Stimulated activated naive CD8-positive, alpha-beta T cell treated with anti-CD3 and anti-CD28 coated beads, Interleukin-15, Interleukin-2, amounts not matched to agents 100 U/mL and 50 U/mL, for 24 hours (primary cell): ENCODE results near the gene KIAA1614.

Source experiments
- ATAC-seq: fragments of 150-1000 bp; cut with Tn5 transposase; one replicate; pipeline ENCODE4 v1.10.0; 2021
- DNase-seq: peaks from one replicate; pipeline ENCODE4 v3.0.0; 2021

KIAA1614 gene

DNA sequence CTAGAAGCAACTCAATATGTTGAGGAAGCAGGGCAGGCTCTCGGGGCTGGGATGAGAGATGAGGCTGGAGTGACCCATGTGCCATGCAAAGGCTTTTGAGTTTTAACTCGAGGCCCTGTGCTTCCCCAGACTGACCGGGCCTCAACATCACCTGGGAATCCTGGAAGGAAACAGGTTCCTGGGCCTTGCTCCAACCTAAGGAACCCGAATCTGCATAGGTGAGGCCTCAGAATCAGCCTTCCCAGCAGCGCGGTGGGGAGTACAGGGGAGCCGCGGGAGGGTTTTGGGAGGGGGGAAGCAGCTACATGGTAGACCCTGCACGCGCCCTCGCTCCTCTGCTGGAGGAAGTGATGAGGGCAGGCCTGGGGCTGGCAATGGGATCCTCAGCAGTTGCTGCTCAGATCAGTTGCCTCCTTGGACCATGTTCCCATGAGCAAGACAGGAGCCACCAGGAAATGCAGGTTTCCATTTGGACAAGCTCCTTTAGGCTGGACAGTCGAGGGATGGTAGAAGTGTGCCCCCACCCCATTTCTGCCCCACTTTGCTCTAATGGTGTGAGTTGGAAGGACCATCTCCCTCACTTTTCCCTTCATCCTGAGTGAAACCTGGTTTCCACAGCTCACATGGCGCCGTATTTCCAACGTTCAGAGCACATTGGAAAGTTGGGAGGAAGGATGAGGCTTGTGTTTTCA, 4.5 kb upstream of the KIAA1614 start:
- no peak for ATAC-seq
- no peak for DNase-seq

DNA sequence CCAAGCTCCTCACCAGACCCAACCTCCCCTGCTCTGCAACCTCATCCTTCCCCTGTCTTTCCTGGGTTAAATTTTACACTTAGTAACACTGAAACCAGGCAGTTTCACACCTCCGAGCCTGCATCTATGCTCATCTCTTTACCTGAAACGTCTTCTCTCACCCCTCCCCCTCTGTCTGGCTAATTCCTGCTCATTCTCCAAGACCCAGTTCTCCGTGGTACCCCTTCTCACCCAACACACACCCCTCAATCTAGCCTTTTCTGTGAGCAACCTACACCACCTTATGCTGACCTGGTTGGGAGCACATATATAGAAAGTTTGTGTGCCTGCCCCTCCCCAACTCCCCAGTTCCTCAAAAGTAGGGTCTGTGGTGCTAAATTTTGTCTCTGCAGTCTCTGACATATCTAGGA, 3.7 kb upstream of the KIAA1614 start:
- no peak for ATAC-seq
- DNase-seq = no peak

DNA sequence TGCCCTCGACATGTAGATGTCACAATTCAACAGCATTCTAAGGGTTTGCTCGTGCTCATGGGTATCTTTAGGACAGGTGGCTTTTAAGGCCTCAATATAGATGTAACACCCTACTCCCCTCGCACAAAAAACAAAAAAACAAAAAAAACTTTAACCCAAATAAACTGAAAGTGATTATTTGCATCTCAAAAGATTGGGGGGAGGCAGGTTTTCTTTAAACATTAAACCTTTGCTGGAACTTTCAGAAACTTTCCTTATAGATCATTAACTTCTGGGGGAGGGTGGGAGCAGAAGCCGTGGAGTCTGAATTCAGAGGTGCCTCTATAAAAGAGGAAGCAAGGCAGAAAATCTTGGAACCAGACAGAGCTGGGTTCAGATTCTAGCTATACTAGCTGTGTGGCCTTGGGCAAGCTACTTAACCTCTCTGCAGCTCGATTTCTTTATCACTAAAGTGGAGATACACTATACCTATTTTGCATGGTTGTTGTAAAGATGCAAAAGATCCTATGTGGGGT, 3.2 kb upstream of the KIAA1614 start:
- no peak for ATAC-seq

DNA sequence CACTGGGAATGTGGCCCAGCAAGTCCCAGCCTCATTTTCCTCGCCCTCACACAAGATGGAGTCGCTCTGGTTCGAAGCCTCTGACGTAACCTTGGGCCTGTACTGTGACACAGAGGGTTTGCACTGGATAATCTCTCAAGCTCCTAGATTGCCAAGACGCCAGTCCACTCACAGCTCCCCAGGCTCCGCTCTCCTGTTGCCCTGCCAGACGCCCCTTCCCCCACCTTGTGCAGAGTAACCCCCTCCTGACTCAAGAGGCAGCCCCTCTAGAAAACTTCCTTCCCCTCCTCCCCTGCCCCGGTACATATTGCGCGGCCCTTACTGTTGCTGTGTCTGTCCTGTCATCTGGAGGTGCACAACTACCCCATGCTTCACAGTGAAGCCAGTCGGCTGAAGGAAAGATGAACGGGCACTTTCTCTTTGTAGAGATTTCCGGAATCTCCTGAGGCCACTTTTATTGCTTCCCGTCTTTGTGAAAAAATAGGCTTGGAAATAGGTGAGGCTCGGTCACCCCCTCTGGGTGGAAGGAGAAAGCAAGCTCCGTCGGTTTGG, 981 bp upstream of the KIAA1614 start:
- ATAC-seq = no peak
- DNase-seq = no peak

More for the DNA sequence above, 3.2 kb upstream of the KIAA1614 start:
- DNase-seq = no peak

DNA sequence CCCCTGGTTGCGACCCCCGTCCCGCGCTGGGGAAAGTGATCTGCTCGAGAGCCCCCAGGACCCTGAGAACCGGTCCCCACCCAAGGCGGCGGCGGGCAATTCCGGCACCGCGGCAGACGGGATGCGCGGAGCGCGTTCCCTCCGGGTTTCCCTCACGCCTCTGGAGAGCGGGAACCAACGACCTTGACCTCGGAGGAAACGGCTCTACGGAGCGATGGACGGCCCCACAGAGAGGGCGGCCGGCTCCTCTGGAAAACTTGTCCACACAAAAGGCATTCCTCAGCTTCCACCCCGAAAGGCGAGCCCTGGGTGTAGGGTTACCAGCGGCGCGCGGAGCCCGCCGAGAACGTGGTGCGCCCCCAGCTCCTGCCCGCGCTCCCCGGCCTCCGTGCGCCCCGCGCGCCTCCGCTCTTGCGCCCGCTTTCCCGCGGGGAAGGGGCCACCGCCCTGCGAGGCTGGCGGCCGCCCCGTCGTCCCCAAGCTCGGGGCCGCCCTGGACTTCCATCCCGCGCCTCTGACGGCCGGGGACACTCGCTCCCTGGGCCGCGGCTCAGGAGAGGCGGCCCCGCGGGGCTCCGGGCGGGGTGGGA, 391 bp upstream of the KIAA1614 start:
- peak; percentile 26 for ATAC-seq
- DNase-seq = no peak

DNA sequence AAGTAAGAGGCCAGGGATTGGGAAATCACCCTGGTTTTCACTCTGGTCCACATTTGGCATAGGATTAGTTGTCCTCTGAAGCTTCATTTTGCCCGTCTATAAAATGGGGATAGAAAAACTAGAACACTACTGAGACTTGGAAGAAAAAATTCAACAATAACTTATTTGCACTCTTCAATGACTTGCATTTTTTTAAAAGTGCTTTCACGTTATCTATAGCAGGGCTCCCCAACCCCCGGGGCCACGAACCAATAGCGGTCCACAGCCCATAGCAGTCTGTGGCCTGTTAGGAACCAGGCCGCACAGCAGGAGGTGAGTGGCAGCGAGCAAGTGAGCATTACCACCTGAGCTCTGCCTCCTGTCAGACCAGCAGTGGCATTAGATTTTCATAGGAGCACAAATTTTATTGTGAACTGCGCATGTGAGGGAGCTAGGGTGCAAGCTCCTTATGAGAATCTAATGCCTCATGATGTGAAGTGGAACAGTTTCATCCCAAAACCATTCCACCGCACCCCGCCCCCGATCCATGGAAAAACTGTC, 2.8 kb downstream of the KIAA1614 start:
- DNase-seq (no peak), ATAC-seq (no peak)

DNA sequence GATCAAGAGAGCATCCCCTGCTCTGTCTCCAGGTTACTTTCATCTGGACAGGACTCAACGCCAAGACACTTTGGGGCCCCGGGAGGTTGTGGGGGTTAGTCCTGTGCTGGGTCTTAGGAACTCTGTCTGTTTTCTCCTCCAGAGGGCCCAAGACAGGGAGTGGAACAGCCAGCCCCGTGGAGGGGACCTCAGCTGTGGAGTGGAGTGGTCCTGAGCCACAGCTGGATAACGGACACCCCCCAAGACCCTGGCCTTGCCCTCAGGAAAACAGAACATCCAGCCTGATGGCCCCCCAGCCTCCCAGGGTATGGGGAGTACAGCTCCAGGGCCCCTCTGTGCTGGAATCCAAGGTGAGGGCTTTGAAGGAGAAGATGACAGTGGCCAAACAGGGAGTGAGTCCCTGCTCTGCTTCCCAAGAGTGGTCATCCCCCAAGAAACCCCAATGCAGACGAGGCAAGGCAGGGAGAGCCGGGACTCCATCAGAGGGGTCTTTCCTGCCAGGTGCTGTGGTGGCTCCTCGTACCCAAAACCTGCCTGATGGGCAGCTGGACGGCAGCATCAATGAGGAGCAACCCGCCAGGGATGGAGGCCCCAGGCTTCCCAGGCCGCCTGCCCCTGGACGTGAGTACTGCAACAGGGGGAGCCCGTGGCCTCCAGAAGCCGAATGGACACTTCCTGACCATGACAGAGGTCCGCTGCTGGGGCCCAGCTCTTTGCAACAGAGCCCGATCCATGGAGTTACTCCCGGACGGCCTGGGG, 3.5 kb downstream of the KIAA1614 start:
- no peak for ATAC-seq
- DNase-seq = no peak

DNA sequence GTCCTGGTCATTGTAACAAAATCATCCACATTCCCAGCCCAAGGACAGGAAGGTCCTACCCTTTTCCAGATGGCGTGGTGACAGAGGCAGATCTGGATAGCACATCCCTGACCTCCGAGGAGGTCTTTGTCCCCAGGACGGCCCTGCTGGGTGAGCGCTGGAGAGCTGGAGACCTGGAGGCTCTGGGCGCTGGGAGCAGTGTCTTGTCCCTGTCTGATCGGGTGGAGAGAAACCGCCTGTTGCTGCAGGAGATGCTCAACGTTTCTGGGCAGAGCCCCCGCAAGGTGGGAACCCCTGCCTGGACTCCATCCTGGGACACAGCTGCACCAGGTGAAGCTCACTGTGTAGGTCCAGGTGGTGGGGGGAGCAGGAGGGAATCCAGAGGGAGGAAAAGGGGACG, 4.1 kb downstream of the KIAA1614 start:
- DNase-seq = no peak
- no peak for ATAC-seq

DNA sequence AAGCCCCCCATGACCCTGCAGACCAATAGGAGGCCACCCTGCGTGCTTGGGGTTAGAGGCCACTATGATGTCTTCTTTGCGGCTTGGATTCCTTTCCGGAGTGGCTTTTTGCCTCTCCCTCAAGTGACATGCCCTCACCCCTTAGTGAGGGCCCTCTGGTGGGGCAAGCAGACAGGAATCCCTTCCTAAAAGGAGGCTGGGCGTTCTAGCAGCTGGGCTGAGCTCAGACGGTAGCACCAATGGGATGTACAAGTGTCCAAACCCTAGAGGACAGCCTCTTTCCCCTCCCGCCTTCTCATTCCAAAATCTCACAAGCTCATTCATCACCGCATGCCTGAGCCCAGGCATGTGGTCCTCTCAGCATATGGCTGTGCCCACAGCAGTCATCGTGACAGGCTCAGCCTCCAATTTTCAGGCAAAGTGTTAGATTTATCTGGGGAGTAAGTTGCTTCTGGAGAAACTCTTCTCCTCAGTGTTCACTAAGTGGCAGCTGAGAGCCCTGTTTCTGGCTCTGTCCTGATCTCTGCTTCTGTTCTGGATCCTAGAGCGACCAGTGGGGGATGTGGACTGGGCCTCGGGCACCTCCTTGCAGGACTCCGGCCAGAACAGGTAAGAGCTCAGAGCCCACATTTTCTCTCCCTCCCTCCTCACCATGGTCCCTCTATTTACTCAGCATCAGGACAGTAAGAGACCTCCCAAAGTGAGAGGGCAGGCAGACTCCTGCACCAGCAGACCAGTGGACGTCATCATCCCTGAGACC, 4.8 kb downstream of the KIAA1614 start:
- no peak for DNase-seq
- no peak for ATAC-seq

DNA sequence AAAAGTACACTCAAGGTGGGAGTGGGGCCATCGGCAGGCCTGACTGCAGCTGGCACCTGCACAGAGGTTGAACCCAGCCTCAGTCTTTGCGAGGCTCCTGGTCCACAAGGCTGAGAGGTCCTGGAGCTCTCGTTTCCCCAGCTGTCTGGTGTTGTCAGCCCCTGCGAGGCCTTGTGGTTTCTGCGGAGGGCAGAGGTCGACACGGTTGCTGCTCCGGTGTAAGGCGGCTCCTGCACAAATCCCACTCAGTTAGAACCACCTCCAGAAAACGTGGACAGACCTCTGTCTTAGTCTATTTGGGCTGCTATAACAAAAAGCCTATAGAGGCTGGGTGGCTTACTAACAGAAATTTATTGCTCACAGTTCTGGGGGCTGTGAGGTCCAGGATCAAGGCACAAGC, 5.8 kb downstream of the KIAA1614 start:
- ATAC-seq (no peak), DNase-seq (no peak)

DNA sequence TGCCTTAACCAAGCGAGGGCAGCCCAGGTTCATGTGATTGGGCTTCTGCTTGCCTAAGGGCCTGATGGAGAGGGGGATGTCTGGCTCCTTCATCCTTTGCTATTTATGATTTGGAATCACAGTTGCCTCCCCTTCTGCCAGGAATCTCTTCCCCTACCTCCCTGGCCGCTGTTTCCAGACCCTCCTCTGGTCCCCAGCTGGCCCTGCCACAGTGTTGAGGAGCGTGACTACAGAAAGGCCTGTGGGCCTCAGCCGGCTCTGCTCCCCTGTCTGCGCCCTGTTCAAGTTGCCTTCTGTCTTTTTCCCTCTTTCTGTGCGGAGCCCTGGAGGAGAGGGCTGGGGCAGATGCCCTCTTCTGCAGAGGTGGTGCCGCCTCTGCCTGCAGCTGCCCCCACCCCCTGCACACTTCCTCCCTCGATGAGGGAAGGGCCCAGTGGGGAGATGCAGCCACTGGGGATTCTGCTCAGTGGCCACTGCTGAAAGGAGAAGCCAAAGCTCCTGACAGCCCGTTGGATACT, 6.5 kb downstream of the KIAA1614 start:
- ATAC-seq (no peak), DNase-seq (no peak)

DNA sequence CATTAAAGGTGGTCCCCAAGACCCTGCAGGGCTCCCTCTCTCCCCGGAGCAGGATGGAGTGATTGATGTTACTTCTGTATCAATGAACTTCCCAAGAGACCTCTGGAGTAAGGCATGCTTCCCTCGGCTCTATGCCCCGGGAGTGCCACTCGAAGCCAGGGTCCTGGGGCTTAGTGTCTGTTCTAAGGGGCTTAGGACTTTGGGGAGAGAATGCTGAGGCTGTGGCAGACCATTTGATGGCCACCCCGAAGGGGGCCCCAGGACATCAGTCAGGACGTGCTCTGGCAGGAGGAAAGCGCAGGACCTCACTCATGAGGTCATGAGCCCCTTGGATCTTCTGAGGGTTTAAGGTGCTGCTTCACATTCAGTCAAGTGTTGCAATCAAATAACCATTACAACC, 7.5 kb downstream of the KIAA1614 start:
- ATAC-seq (no peak), DNase-seq (no peak)

DNA sequence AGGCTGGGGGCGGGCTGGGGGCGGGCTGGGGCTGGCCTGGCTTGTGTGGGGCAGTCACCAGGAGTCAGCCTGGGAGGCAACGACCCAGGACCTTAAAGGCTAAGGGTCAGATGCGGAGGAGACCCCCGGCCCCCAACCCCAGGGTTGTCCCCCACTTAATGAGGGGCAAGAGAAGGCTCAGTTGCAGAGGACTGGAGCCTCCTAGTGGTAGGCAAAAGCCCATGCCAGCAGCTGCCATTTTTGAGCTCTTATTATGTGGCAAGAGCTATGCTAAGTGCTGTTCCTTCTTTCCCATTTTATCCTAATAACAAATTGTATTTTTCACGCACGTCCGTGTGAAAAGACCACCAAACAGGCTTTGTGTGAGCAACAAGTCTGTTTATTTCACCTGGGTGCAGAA, 8.0 kb downstream of the KIAA1614 start:
- no peak for ATAC-seq
- no peak for DNase-seq

DNA sequence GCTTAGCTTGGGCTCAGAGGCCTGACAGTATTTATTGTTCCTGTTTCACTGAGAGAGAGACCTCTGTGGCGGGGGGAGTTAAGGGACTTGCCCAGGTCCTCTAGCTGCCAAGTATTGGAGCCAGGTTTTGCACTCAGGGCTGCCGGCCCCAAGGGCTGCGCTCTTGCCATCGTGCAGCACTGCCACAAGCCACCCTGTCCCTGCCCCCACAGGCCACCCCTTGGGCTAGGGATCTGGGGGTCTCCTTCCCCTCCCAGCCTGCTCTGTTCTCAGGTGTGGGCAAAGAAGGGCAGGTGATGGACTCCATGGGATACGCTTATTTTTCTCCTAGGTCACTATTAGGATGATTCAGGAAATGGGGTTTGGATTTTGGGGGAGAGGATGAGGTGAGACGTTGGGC, 8.7 kb downstream of the KIAA1614 start:
- ATAC-seq (no peak), DNase-seq (no peak)

DNA sequence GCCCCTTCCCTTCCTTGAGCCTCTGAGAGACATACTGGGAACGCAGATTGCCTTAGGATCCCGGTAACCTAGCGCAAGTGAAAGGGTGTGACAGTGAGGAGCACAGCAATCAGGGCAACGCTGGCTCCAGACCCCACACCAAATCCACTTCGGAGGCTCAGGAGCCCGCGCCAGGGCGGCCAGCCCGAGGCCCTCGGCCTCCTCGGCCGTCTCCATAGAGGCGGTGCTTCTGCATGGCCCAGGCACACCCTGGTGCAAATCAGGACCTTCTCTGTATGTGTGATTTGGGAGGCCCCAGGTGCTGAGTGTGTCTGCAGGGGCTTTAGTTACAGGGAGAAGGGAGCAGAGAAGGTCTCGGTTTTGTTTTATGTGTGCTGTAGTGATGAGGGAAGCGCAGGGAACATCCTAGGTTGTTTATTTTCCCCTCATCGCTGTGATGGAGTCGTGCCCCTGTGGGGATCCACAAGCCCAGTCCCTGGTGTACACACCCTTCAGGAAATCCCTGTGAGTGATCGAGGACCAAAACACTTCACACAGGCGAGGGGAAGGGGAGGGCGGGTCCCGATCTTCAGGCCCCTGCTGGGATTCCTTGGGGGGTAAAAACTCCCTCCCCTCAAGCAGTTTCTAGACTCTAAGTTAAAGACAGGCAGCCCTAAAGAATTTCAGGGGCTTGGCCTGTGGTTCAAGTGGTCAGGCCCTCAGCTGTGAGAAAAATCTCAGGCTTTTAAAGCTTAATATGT, 9.4 kb downstream of the KIAA1614 start:
- no peak for DNase-seq
- ATAC-seq = no peak

DNA sequence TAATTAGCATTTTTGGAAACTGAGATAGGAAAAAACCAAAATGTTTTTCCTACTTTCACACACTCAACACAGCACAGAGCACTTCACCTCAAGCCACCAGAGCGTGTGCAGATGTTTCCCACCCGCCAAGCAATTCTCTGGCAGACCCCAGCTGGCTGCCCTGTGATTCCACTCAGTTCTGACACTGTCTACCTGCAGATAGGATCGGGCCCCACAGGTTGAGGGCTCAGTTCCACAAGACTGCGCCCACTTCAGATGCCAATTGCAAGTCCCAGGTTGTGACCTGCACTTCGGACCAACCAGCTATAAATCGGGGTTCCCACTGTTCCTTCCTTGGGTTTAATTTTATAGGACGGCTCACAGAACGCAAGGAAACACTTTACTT, 9.9 kb downstream of the KIAA1614 start:
- DNase-seq (no peak), ATAC-seq (no peak)

DNA sequence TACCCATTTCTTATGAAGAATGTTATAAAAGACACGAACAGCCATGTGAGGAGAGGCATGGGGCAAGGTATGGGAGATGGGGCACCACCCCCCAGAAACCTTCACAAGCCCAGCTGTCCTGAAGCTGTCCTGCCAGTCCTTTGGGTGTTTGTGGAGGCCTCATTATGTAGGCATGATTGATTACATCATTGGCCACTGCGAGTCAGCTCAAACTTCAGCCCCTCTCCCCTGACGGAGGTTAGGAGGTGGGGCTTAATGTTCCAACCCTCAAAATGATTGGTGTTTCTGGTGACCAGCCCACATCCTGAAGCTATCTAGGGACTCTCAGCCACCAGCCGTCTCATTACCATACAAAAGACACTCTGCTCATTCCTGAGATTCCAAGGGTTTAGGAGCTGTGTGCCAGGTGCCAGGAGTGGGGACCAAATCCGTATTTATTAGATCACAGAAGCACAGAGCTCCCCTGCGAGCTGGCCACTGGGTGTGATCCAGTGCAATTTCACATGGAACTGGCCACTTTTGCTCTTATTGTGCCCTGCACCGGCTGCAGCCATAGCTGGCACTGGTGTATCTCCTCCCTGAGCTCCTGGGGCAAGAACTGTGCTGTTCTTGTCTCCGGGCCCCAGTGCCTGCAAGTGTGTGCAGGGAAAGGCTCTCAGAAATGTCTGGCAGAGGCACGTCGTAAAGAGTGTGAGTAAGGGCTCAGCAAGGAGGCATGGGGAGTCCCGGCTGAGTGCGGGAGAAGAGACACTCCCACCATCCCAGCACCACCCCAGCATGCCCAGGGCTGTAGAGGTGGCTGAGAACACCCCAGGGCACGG, 10.5 kb downstream of the KIAA1614 start:
- DNase-seq (no peak), ATAC-seq (no peak)

DNA sequence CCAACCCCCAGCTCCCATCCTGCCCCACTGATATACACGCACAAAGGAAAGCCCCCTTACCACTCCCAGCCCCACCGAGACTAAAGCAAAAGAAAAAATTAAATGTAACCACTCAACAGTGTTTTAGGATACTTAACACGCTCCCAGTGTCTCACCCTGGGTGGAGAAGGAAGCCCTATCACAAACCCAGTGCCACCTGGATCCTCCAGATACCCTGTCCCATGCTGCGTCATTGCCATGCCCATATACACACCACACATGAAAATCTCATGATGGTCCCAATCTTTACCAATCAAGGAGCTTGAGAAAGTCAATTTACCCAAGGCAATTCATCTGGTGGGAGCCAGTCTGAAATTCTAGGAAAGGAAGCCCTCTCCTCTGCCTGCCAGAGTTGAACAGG, 11.2 kb downstream of the KIAA1614 start:
- DNase-seq (no peak), ATAC-seq (no peak)

DNA sequence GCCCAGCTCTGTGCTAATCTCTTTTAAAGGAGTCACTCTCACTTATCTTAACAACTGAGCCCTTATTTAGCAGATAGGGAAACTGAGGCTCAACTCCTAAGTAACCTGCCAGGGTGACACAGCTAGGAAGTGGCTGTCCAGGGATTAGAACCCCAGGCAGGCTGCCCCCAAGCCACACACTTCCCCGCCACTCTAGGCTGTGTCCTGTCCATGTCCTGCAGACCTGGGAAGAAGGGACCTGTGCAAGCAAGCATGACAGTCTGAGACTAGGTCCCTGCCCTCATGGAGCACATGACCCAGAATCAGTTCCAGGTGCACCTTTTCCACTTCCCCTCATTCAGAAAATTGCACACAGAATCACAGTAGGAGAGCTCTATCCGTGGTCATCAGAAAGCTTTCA, 12.2 kb downstream of the KIAA1614 start:
- ATAC-seq = no peak

DNA sequence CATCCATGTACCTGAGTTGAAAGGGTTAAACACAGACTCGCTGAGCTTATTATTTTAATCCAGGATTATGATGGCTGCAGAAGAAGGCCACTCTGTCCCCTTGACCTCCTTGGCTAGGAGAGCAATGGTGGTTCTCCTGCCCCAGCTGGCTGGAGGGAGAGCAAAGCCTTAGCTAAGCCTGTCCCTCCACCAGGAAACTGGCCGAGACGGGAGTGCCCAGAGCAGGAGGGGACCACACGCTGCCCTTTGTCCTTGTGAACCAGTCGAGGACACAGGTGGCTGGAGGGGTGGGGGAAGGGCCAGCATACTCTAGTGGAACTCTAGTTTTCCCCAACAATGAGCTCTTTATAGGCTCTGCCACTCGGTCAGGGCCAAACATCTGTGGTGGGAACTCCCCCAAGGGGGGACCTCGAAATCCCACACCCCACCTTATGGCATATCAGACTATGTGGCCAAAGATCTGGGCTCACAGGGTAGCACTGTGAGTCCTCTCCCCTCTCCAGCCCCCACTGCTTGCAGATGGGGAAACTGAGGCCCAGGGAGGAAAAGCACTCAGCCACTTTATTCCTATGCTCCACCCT, 12.9 kb downstream of the KIAA1614 start:
- DNase-seq (no peak), ATAC-seq (no peak)

More for the DNA sequence above, 12.2 kb downstream of the KIAA1614 start:
- DNase-seq = no peak
